Measurements from ENCODE around the gene SULT1C2.

SULT1C2 gene

GRCh38 chr2:108297436-108298141, 8.9 kb downstream of the SULT1C2 start:
- no peak overlapping the region for H3K4me2 ChIP-seq (ENCODE audit: low read length)

DNA sequence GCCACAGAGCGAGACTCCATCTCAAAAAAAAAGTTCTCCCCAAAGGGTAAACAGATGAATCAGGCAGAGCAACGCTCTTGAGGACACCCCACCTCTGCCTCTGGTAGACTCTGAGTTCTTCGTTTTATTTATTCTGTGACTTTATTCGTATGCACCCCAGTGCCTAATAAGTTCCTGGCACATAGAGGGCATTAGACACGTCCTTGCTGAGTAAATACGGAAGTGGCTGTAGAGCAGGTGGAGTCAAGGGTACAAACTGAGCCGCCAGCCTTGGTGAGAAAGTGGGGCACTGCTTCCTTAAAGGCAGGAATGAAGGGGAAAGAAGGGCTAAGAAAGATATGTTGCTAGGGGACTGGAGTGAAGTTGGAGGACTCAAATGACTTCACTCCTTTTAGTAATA, 12.9 kb downstream of the SULT1C2 start:
- no peak overlapping the region for H3K4me2 ChIP-seq (ENCODE audit: low read length)
- H3K4me1 ChIP-seq (ENCODE audit: control insufficient read depth, low read length): no peaks in the 10 kb centered on the region
- no peaks in the 10 kb centered on the region for H3K9me2 ChIP-seq (replicated peaks; ENCODE audit: control insufficient read depth, low read length)
- no peaks in the 10 kb centered on the region for H3K9me3 ChIP-seq (ENCODE audit: control insufficient read depth, insufficient read depth, low read length)
- H4K20me1 ChIP-seq (ENCODE audit: control insufficient read depth, insufficient read depth, low read depth, low read length): no peaks in the 10 kb centered on the region
- H3K79me2 ChIP-seq (ENCODE audit: control insufficient read depth, low read length): no peaks in the 10 kb centered on the region
- no peaks in the 10 kb centered on the region for H3K27me3 ChIP-seq (ENCODE audit: control insufficient read depth, low read length)
- H3F3A ChIP-seq (ENCODE audit: control insufficient read depth, insufficient read depth): no peaks in the 10 kb centered on the region
- TF ChIP-seq, protein P1, sequence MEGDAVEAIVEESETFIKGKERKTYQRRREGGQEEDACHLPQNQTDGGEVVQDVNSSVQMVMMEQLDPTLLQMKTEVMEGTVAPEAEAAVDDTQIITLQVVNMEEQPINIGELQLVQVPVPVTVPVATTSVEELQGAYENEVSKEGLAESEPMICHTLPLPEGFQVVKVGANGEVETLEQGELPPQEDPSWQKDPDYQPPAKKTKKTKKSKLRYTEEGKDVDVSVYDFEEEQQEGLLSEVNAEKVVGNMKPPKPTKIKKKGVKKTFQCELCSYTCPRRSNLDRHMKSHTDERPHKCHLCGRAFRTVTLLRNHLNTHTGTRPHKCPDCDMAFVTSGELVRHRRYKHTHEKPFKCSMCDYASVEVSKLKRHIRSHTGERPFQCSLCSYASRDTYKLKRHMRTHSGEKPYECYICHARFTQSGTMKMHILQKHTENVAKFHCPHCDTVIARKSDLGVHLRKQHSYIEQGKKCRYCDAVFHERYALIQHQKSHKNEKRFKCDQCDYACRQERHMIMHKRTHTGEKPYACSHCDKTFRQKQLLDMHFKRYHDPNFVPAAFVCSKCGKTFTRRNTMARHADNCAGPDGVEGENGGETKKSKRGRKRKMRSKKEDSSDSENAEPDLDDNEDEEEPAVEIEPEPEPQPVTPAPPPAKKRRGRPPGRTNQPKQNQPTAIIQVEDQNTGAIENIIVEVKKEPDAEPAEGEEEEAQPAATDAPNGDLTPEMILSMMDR (IDR thresholded peaks at IDR 0.05; ENCODE audit: low read depth, low read length, poor library complexity, severe bottlenecking): no peak
- TF ChIP-seq EZH2phosphoT487 (IDR thresholded peaks at IDR 0.05; ENCODE audit: borderline replicate concordance, low read length): no peak
- H3K36me3 ChIP-seq (ENCODE audit: control insufficient read depth, low read length): no peaks in the 10 kb centered on the region
- H3K4me3 ChIP-seq (ENCODE audit: low read length): no peak overlapping the region
- H3K27ac ChIP-seq (ENCODE audit: low read depth, low read length): no peak overlapping the region

More at GRCh38 chr2:108297436-108298141, 8.9 kb downstream of the SULT1C2 start:
- no peak overlapping the region for H3K4me3 ChIP-seq (ENCODE audit: low read length)
- no peak for TF ChIP-seq EZH2phosphoT487 (IDR thresholded peaks at IDR 0.05; ENCODE audit: borderline replicate concordance, low read length)
- TF ChIP-seq, protein P1 (IDR thresholded peaks at IDR 0.05; ENCODE audit: low read depth, low read length, poor library complexity, severe bottlenecking): no peak
- H3K79me2 ChIP-seq (ENCODE audit: control insufficient read depth, low read length): no peaks in the 10 kb centered on the region
- H3K36me3 ChIP-seq (ENCODE audit: control insufficient read depth, low read length): no peaks in the 10 kb centered on the region
- no peaks in the 10 kb centered on the region for H3K27me3 ChIP-seq (ENCODE audit: control insufficient read depth, low read length)
- H3K27ac ChIP-seq (ENCODE audit: low read depth, low read length): no peak overlapping the region
- no peaks in the 10 kb centered on the region for H3K9me2 ChIP-seq (replicated peaks; ENCODE audit: control insufficient read depth, low read length)
- no peaks in the 10 kb centered on the region for H4K20me1 ChIP-seq (ENCODE audit: control insufficient read depth, insufficient read depth, low read depth, low read length)
- no peaks in the 10 kb centered on the region for H3F3A ChIP-seq (ENCODE audit: control insufficient read depth, insufficient read depth)
- H3K4me1 ChIP-seq (ENCODE audit: control insufficient read depth, low read length): no peaks in the 10 kb centered on the region
- no peaks in the 10 kb centered on the region for H3K9me3 ChIP-seq (ENCODE audit: control insufficient read depth, insufficient read depth, low read length)

GRCh38 chr2:108304975-108305374, 16.3 kb downstream of the SULT1C2 start:
- H3K4me1 ChIP-seq (ENCODE audit: control insufficient read depth, low read length): no peaks in the 10 kb centered on the region
- H4K20me1 ChIP-seq (ENCODE audit: control insufficient read depth, insufficient read depth, low read depth, low read length): no peaks in the 10 kb centered on the region
- no peaks in the 10 kb centered on the region for H3K9me3 ChIP-seq (ENCODE audit: control insufficient read depth, insufficient read depth, low read length)
- no peaks in the 10 kb centered on the region for H3K9me2 ChIP-seq (replicated peaks; ENCODE audit: control insufficient read depth, low read length)
- H3K27ac ChIP-seq (ENCODE audit: low read depth, low read length): no peak overlapping the region
- H3K4me3 ChIP-seq (ENCODE audit: low read length): no peak overlapping the region
- H3K79me2 ChIP-seq (ENCODE audit: control insufficient read depth, low read length): no peaks in the 10 kb centered on the region
- no peaks in the 10 kb centered on the region; the same call in 1 of the 2 replicates for H3K27me3 ChIP-seq (ENCODE audit: control insufficient read depth, low read length)
- no peaks in the 10 kb centered on the region for H3F3A ChIP-seq (ENCODE audit: control insufficient read depth, insufficient read depth)
- no peak overlapping the region for H3K4me2 ChIP-seq (ENCODE audit: low read length)
- TF ChIP-seq, protein P1 (IDR thresholded peaks at IDR 0.05; ENCODE audit: low read depth, low read length, poor library complexity, severe bottlenecking): no peak
- TF ChIP-seq EZH2phosphoT487 (IDR thresholded peaks at IDR 0.05; ENCODE audit: borderline replicate concordance, low read length): no peak
- H3K36me3 ChIP-seq (ENCODE audit: control insufficient read depth, low read length): no peaks in the 10 kb centered on the region
